Measurements from ENCODE around the gene USP30.
"Not testable (repeated sequence)": the region's sequence is repeated elsewhere in the genome, so short reads cannot be mapped to it uniquely, and the experiment has no call there.

DNA sequence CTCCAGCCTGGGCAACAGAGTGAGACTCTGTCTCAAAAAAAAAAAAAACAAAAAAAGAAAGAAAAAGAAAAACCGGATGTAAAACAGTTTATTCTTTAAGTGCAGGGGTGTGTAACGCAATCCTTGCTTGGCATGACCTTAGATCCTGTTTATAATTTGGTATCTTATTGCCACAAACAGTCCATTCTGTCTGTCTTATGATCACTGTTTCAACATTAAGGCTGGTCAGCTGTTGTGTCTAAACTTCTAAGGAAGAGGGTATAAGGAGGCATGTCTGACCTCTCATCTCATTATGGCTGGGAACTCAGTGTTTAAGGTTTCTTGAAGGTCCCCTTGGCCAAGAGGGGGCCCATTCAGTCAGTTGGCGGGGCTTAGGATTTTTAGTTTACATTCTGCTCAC lies 3.7 kb upstream of the USP30 start:
- TF ChIP-seq ZNF274 (IDR thresholded peaks at IDR 0.05; ENCODE audit: insufficient read depth, insufficient read length); POLR2AphosphoS5 (IDR thresholded peaks at IDR 0.05; ENCODE audit: low read length); POLR2A (IDR thresholded peaks at IDR 0.05; ENCODE audit: low read depth, low read length); YY1 (IDR thresholded peaks at IDR 0.05; ENCODE audit: low read depth, low read length): not testable (repeated sequence)

All from GM12878 (cell line).